HEK293 (cell line): ENCODE data around the gene CILP.
"Not testable (repeated sequence)": the region's sequence is repeated elsewhere in the genome, so short reads cannot be mapped to it uniquely, and the experiment has no call there.

Experiments
- CTCF ChIA-PET: fragments of 350-600 bp; formaldehyde crosslinking; extraction: SDS; loops from one replicate; lab custom pipeline; 2021; ENCODE audit warnings: antibody characterized with exemption; lab: Yijun Ruan, JAX
- POLR2A ChIA-PET: fragments of 300-600 bp; formaldehyde crosslinking; extraction: SDS; loops from one replicate; lab custom pipeline; 2020; ENCODE audit warnings: antibody characterized with exemption, inconsistent platforms; lab: Yijun Ruan, JAX
- H3K27ac ChIP-seq: fragments of 200-500 bp; sonication (Bioruptor generic); 2 replicates; pipeline ENCODE4 v1.5.1; 2014; ENCODE audit warnings: low read depth, low read length, control low read depth, inconsistent platforms; ENCODE audit errors: extremely low read depth
- H3K36me3 ChIP-seq, 2 experiments: fragments of 200-500 bp in 1 of 2; sonication (Bioruptor generic) in 1 of 2; 1 replicate in 1 of 2; 2 replicates in 1 of 2; pipeline ENCODE4 v1.5.1; 2014 to 2017; ENCODE audit warnings: inconsistent platforms in 2 of 2, low read length in 2 of 2; ENCODE audit not compliant: control insufficient read depth in 2 of 2, insufficient read depth in 1 of 2
- H3K4me1 ChIP-seq: fragments of 200-500 bp; sonication (Bioruptor generic); 2 replicates; pipeline ENCODE4 v1.5.1; 2014; ENCODE audit warnings: mild to moderate bottlenecking, low read length, inconsistent platforms; ENCODE audit not compliant: control insufficient read depth, insufficient read depth
- H3K4me3 ChIP-seq: 2 replicates; pipeline ENCODE4 v1.5.1; 2011; ENCODE audit warnings: low read depth, mild to moderate bottlenecking, control low read depth, low read length, moderate library complexity
- H3K9me3 ChIP-seq: fragments of 200-500 bp; sonication (Bioruptor generic); 2 replicates; pipeline ENCODE4 v1.5.1; 2014; ENCODE audit warnings: low read depth, low read length, inconsistent platforms; ENCODE audit not compliant: control insufficient read depth, insufficient read depth
- GLIS1 ChIP-seq: fragments of 450-650 bp; formaldehyde crosslinking; IDR thresholded peaks from 2 replicates; pipeline ENCODE4 v1.5.1; 2016; ENCODE audit warnings: missing biosample characterization, missing genetic modification characterization
- HOXC10 ChIP-seq: sonication (generic); formaldehyde crosslinking; IDR thresholded peaks from 2 replicates; pipeline ENCODE4 v1.8.1; 2023; ENCODE audit warnings: mild to moderate bottlenecking, missing genetic modification reagents
- KLF9 ChIP-seq: fragments of 450-650 bp; formaldehyde crosslinking; IDR thresholded peaks from 2 replicates; pipeline ENCODE4 v1.5.1; 2016; ENCODE audit warnings: missing biosample characterization, missing genetic modification characterization, low read depth
- OSR2 ChIP-seq: fragments of 450-650 bp; formaldehyde crosslinking; IDR thresholded peaks from 2 replicates; pipeline ENCODE4 v1.5.1; 2016; ENCODE audit warnings: missing biosample characterization, missing genetic modification characterization
- OVOL3 ChIP-seq: fragments of 450-650 bp; formaldehyde crosslinking; IDR thresholded peaks from 2 replicates; pipeline ENCODE4 v1.5.1; 2016; ENCODE audit warnings: missing biosample characterization, missing genetic modification characterization
- SCRT1 ChIP-seq: fragments of 450-650 bp; formaldehyde crosslinking; IDR thresholded peaks from 2 replicates; pipeline ENCODE4 v1.5.1; 2016; ENCODE audit warnings: missing biosample characterization, missing genetic modification characterization, borderline replicate concordance
- SETDB1 ChIP-seq: IDR thresholded peaks from one replicate; pipeline ENCODE4 v1.6.1; 2017; ENCODE audit warnings: mild to moderate bottlenecking, low read length, moderate library complexity, mixed read lengths; ENCODE audit not compliant: insufficient read length
- TCF7L2 ChIP-seq: IDR thresholded peaks from 2 replicates; pipeline ENCODE4 v1.6.1; 2011; ENCODE audit warnings: low read depth, mild to moderate bottlenecking, inconsistent platforms, low read length, moderate library complexity, borderline replicate concordance
- ZEB2 ChIP-seq: fragments of 450-650 bp; formaldehyde crosslinking; IDR thresholded peaks from 2 replicates; pipeline ENCODE4 v1.5.1; 2016; ENCODE audit warnings: missing biosample characterization, missing genetic modification characterization
- ZFP37 ChIP-seq: fragments of 450-650 bp; formaldehyde crosslinking; IDR thresholded peaks from 2 replicates; pipeline ENCODE4 v1.5.1; 2016; ENCODE audit warnings: missing biosample characterization, missing genetic modification characterization
- ZNF114 ChIP-seq: fragments of 450-650 bp; formaldehyde crosslinking; IDR thresholded peaks from 2 replicates; pipeline ENCODE4 v1.5.0; 2017; ENCODE audit warnings: missing biosample characterization, missing genetic modification characterization
- ZNF155 ChIP-seq: fragments of 450-650 bp; formaldehyde crosslinking; IDR thresholded peaks from 2 replicates; pipeline ENCODE4 v1.5.1; 2016; ENCODE audit warnings: missing biosample characterization, missing genetic modification characterization
- ZNF169 ChIP-seq: fragments of 450-650 bp; formaldehyde crosslinking; IDR thresholded peaks from 2 replicates; pipeline ENCODE4 v1.5.1; 2016; ENCODE audit warnings: missing biosample characterization, missing genetic modification characterization
- ZNF211 ChIP-seq: fragments of 450-650 bp; formaldehyde crosslinking; IDR thresholded peaks from 2 replicates; pipeline ENCODE4 v1.5.1; 2016; ENCODE audit warnings: low read depth, missing biosample characterization, missing genetic modification characterization
- ZNF214 ChIP-seq: fragments of 450-650 bp; formaldehyde crosslinking; IDR thresholded peaks from 2 replicates; pipeline ENCODE4 v1.5.1; 2017; ENCODE audit warnings: missing biosample characterization, mild to moderate bottlenecking, missing genetic modification characterization, borderline replicate concordance
- ZNF239 ChIP-seq: fragments of 450-650 bp; formaldehyde crosslinking; IDR thresholded peaks from 2 replicates; pipeline ENCODE4 v1.5.1; 2016; ENCODE audit warnings: missing biosample characterization, missing genetic modification characterization
- ZNF248 ChIP-seq: fragments of 450-650 bp; formaldehyde crosslinking; IDR thresholded peaks from 2 replicates; pipeline ENCODE4 v1.5.1; 2017; ENCODE audit warnings: missing biosample characterization, missing genetic modification characterization
- ZNF416 ChIP-seq: fragments of 450-650 bp; formaldehyde crosslinking; IDR thresholded peaks from 2 replicates; pipeline ENCODE4 v1.5.1; 2016; ENCODE audit warnings: missing biosample characterization, missing genetic modification characterization
- ZNF529 ChIP-seq: fragments of 450-650 bp; formaldehyde crosslinking; IDR thresholded peaks from 2 replicates; pipeline ENCODE4 v1.5.1; 2017; ENCODE audit warnings: missing genetic modification characterization, missing biosample characterization; ENCODE audit not compliant: insufficient replicate concordance
- ZNF660 ChIP-seq: fragments of 450-650 bp; IDR thresholded peaks from 2 replicates; pipeline ENCODE4 v1.5.1; 2018; ENCODE audit warnings: missing biosample characterization, mild to moderate bottlenecking, missing genetic modification characterization
- ZNF664 ChIP-seq: fragments of 450-650 bp; formaldehyde crosslinking; IDR thresholded peaks from 2 replicates; pipeline ENCODE4 v1.5.1; 2016; ENCODE audit warnings: missing biosample characterization, missing genetic modification characterization
- ZNF843 ChIP-seq: fragments of 450-650 bp; formaldehyde crosslinking; IDR thresholded peaks from 2 replicates; pipeline ENCODE4 v1.5.1; 2016; ENCODE audit warnings: missing biosample characterization, missing genetic modification characterization
- TF ChIP-seq, protein P1 (sequence below): fragments of 450-650 bp; formaldehyde crosslinking; IDR thresholded peaks from 2 replicates; pipeline ENCODE4 v1.5.0; 2017; ENCODE audit warnings: missing biosample characterization, missing genetic modification characterization, borderline replicate concordance
- TF ChIP-seq, protein P2 (sequence below): fragments of 450-650 bp; formaldehyde crosslinking; IDR thresholded peaks from 2 replicates; pipeline ENCODE4 v1.5.1; 2017; ENCODE audit warnings: missing biosample characterization, missing genetic modification characterization
- TF ChIP-seq, protein P3 (sequence below): fragments of 450-650 bp; formaldehyde crosslinking; IDR thresholded peaks from 2 replicates; pipeline ENCODE4 v1.5.1; 2016; ENCODE audit warnings: missing biosample characterization, missing genetic modification characterization
- TF ChIP-seq, protein P4 (sequence below): fragments of 450-650 bp; formaldehyde crosslinking; IDR thresholded peaks from 2 replicates; pipeline ENCODE4 v1.5.1; 2017; ENCODE audit warnings: missing biosample characterization, missing genetic modification characterization

CILP gene

DNA sequence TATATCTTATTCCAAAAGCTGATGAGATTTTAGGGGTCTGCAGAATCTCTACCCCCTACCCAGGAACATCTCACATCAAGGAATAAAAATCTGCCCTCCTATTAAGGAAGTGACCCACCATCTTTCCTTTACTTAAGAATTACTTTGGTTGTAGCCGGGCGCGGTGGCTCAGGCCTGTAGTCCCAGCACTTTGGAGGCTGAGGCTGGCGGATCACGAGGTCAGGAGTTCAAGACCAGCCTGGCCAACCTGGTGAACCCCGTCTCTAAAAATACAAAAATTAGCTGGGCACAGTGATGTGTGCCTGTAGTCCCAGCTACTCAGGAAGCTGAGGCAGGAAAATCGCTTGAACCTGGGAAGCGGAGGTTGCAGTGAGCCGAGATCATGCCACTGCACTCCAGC is 22.8 kb downstream of the CILP start:
- H3K36me3 ChIP-seq, POLR2A ChIA-PET, H3K27ac ChIP-seq, H3K9me3 ChIP-seq, H3K4me3 ChIP-seq, H3K4me1 ChIP-seq: not testable (repeated sequence)
- CTCF ChIA-PET, result interaction anchor here (0.6 to 2.2 kb wide), 3 partner anchors 81 to 197 kb away, joined by 3 to 8 read pairs (median 3); no protein-coding TSS in a partner anchor

DNA sequence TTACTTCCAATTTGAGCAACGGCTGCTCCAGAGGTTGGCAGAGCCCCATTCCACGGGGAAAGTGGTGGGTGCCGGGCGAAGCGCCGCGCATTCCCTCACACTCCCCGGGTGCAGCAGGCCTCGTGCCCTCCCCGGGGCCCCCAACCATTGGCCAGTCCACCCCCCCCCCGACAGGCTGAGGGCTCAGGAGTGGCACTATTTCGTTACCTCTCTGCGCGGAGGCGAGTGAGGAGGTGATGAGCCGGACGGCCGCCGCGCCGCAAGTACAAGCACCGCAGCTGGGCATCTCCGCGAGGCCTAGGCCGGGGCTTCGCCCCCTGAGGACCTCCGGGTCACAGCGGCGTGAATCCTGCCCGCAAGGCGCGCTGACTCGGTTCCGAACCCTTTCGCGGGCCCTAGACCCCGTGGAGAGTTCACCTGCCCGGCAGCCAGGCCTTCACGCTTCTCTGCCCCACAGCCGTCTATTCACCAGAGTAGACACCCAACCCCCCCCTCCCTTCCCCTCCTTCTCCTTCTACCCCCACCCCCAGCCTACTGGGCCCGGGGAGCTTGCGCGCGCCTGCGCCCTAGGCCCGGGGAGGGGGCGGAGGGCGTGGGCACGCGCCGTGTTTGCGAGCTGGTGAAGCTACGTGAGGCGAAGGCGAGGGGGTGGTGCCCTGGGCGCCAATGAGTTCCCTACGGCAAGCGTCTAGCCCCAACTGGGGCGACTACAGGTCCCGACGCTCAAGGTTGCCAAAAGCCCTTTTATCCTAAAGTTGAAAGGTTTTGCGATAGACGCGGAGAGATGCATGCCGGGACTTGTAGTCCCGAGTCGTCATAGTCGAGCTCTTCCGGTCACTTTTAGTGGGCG is 26.2 kb downstream of the CILP start, which contains the start of gene CLPX:
Gene CLPX, minus strand, starts transcription at position 475 of the 850 bp plus-strand sequence. Its CDS starts 189 bp downstream, at position 286.
- H3K9me3 ChIP-seq, result no peaks in the 10 kb centered on the region
- POLR2A ChIA-PET, result interaction anchor here (0.5 to 2.4 kb wide), 27 partner anchors 10 to 1341 kb away, joined by 3 to 30 read pairs (median 4); partner anchors contain the start of genes INTS14, PARP16, PDCD7 and RAB11A
- H3K36me3 ChIP-seq, result peaks cover 0 to 2% of the 10 kb centered on the region in 2 experiments; a peak in 2 of 3 replicates
- CTCF ChIA-PET, result interaction anchor here (1.0 kb wide), 2 partner anchors 86 to 113 kb away, joined by 3 to 5 read pairs; no protein-coding TSS in a partner anchor
- peak within 1 kb of the TSS; percentile 91 for H3K4me3 ChIP-seq
- no peaks in the 10 kb centered on the region for H3K4me1 ChIP-seq
- peak within 1 kb of the TSS; percentile 78 for H3K27ac ChIP-seq
- TF ChIP-seq, protein P1, sequence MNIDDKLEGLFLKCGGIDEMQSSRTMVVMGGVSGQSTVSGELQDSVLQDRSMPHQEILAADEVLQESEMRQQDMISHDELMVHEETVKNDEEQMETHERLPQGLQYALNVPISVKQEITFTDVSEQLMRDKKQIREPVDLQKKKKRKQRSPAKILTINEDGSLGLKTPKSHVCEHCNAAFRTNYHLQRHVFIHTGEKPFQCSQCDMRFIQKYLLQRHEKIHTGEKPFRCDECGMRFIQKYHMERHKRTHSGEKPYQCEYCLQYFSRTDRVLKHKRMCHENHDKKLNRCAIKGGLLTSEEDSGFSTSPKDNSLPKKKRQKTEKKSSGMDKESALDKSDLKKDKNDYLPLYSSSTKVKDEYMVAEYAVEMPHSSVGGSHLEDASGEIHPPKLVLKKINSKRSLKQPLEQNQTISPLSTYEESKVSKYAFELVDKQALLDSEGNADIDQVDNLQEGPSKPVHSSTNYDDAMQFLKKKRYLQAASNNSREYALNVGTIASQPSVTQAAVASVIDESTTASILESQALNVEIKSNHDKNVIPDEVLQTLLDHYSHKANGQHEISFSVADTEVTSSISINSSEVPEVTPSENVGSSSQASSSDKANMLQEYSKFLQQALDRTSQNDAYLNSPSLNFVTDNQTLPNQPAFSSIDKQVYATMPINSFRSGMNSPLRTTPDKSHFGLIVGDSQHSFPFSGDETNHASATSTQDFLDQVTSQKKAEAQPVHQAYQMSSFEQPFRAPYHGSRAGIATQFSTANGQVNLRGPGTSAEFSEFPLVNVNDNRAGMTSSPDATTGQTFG, result no peak
- TF ChIP-seq ZNF660 (tag by site-specific recombination) (no peak; the same call in 1 of the 2 replicates), ZNF664 (no peak), SETDB1 (no peak), ZNF214 (no peak), ZFP37 (tag by site-specific recombination) (0 out of 2 replicates have a peak, but pooled peaks have one; percentile 52), ZNF169 (tag by site-specific recombination) (no peak), SCRT1 (tag by site-specific recombination) (no peak), TCF7L2 (no peak), OSR2 (tag by site-specific recombination) (no peak), OVOL3 (no peak), ZNF529 (tag by site-specific recombination) (no peak), GLIS1 (tag by site-specific recombination) (peak; percentile 29; the same call in 1 of the 2 replicates), ZNF155 (no peak), ZNF211 (tag by site-specific recombination) (no peak), ZNF114 (no peak), ZEB2 (tag by site-specific recombination) (peak; percentile 43; the same call in 1 of the 2 replicates), KLF9 (peak; percentile 78), ZNF239 (no peak), ZNF843 (tag by site-specific recombination) (no peak), HOXC10 (CRISPR knock-in tag) (no peak), ZNF416 (tag by site-specific recombination) (no peak), ZNF248 (tag by site-specific recombination) (no peak)
- TF ChIP-seq, protein P2, sequence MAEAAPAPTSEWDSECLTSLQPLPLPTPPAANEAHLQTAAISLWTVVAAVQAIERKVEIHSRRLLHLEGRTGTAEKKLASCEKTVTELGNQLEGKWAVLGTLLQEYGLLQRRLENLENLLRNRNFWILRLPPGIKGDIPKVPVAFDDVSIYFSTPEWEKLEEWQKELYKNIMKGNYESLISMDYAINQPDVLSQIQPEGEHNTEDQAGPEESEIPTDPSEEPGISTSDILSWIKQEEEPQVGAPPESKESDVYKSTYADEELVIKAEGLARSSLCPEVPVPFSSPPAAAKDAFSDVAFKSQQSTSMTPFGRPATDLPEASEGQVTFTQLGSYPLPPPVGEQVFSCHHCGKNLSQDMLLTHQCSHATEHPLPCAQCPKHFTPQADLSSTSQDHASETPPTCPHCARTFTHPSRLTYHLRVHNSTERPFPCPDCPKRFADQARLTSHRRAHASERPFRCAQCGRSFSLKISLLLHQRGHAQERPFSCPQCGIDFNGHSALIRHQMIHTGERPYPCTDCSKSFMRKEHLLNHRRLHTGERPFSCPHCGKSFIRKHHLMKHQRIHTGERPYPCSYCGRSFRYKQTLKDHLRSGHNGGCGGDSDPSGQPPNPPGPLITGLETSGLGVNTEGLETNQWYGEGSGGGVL (tag by site-specific recombination), result peak; percentile 92
- TF ChIP-seq, protein P3, sequence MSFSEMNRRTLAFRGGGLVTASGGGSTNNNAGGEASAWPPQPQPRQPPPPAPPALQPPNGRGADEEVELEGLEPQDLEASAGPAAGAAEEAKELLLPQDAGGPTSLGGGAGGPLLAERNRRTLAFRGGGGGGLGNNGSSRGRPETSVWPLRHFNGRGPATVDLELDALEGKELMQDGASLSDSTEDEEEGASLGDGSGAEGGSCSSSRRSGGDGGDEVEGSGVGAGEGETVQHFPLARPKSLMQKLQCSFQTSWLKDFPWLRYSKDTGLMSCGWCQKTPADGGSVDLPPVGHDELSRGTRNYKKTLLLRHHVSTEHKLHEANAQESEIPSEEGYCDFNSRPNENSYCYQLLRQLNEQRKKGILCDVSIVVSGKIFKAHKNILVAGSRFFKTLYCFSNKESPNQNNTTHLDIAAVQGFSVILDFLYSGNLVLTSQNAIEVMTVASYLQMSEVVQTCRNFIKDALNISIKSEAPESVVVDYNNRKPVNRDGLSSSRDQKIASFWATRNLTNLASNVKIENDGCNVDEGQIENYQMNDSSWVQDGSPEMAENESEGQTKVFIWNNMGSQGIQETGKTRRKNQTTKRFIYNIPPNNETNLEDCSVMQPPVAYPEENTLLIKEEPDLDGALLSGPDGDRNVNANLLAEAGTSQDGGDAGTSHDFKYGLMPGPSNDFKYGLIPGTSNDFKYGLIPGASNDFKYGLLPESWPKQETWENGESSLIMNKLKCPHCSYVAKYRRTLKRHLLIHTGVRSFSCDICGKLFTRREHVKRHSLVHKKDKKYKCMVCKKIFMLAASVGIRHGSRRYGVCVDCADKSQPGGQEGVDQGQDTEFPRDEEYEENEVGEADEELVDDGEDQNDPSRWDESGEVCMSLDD, result 0 out of 2 replicates have a peak, but pooled peaks have one; percentile 34
- TF ChIP-seq, protein P4, sequence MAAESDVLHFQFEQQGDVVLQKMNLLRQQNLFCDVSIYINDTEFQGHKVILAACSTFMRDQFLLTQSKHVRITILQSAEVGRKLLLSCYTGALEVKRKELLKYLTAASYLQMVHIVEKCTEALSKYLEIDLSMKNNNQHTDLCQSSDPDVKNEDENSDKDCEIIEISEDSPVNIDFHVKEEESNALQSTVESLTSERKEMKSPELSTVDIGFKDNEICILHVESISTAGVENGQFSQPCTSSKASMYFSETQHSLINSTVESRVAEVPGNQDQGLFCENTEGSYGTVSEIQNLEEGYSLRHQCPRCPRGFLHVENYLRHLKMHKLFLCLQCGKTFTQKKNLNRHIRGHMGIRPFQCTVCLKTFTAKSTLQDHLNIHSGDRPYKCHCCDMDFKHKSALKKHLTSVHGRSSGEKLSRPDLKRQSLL (tag by site-specific recombination), result no peak
